ENCODE measurements around the gene WNT3. TPM values are rescaled to one million over a fixed set of nuclear protein-coding genes. Genes with fewer than 3 reads are reported as not detected.

Gene WNT3
- total RNA-seq, 1 donor, result 1.1 TPM

- TF ChIP-seq, protein P1, sequence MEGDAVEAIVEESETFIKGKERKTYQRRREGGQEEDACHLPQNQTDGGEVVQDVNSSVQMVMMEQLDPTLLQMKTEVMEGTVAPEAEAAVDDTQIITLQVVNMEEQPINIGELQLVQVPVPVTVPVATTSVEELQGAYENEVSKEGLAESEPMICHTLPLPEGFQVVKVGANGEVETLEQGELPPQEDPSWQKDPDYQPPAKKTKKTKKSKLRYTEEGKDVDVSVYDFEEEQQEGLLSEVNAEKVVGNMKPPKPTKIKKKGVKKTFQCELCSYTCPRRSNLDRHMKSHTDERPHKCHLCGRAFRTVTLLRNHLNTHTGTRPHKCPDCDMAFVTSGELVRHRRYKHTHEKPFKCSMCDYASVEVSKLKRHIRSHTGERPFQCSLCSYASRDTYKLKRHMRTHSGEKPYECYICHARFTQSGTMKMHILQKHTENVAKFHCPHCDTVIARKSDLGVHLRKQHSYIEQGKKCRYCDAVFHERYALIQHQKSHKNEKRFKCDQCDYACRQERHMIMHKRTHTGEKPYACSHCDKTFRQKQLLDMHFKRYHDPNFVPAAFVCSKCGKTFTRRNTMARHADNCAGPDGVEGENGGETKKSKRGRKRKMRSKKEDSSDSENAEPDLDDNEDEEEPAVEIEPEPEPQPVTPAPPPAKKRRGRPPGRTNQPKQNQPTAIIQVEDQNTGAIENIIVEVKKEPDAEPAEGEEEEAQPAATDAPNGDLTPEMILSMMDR (IDR thresholded peaks at IDR 0.05; ENCODE audit: extremely low read depth, low read depth, low read length), result no peak
- H3K4me2 ChIP-seq (ENCODE audit: insufficient read depth, low read length), result no peak overlapping the region
- H3K9me3 ChIP-seq (ENCODE audit: low read depth, low read length), result no peaks in the 10 kb centered on the region
- no peak overlapping the region for H3K27ac ChIP-seq (ENCODE audit: low read depth, low read length)
- DNase-seq (ENCODE audit: insufficient read length, low spot score, missing footprints), result no peak
- no peaks in the 10 kb centered on the region for H3K36me3 ChIP-seq (ENCODE audit: insufficient read depth, low read length)
- H3K79me2 ChIP-seq (ENCODE audit: insufficient read depth, low read length), result no peaks in the 10 kb centered on the region
- H2AFZ ChIP-seq (ENCODE audit: low read length), result no peak overlapping the region
- no peaks in the 10 kb centered on the region for H4K20me1 ChIP-seq (ENCODE audit: insufficient read depth, low read length)
- H3K4me1 ChIP-seq (ENCODE audit: insufficient read depth, low read length), result no peaks in the 10 kb centered on the region
- H3K4me3 ChIP-seq (ENCODE audit: insufficient read depth, low read length), result no peak overlapping the region
- H3K27me3 ChIP-seq (ENCODE audit: insufficient read depth, low read length), result peaks cover 16% of the 10 kb centered on the region
These were observed 40.3 kb downstream of the WNT3 start for GRCh38 chr17:46777943-46778915.

GRCh38 chr17:46776298-46777005, 42.0 kb downstream of the WNT3 start:
- no peak overlapping the region for H3K4me3 ChIP-seq (ENCODE audit: insufficient read depth, low read length)
- H3K27me3 ChIP-seq (ENCODE audit: insufficient read depth, low read length), result peaks cover 16% of the 10 kb centered on the region
- H2AFZ ChIP-seq (ENCODE audit: low read length), result no peak overlapping the region
- DNase-seq (ENCODE audit: insufficient read length, low spot score, missing footprints), result no peak
- H3K4me2 ChIP-seq (ENCODE audit: insufficient read depth, low read length), result no peak overlapping the region
- H3K9me3 ChIP-seq (ENCODE audit: low read depth, low read length), result no peaks in the 10 kb centered on the region
- no peaks in the 10 kb centered on the region for H3K4me1 ChIP-seq (ENCODE audit: insufficient read depth, low read length)
- no peaks in the 10 kb centered on the region for H3K79me2 ChIP-seq (ENCODE audit: insufficient read depth, low read length)
- no peak overlapping the region for H3K27ac ChIP-seq (ENCODE audit: low read depth, low read length)
- TF ChIP-seq, protein P1 (IDR thresholded peaks at IDR 0.05; ENCODE audit: extremely low read depth, low read depth, low read length), result no peak
- H4K20me1 ChIP-seq (ENCODE audit: insufficient read depth, low read length), result no peaks in the 10 kb centered on the region
- no peaks in the 10 kb centered on the region for H3K36me3 ChIP-seq (ENCODE audit: insufficient read depth, low read length)

DNA sequence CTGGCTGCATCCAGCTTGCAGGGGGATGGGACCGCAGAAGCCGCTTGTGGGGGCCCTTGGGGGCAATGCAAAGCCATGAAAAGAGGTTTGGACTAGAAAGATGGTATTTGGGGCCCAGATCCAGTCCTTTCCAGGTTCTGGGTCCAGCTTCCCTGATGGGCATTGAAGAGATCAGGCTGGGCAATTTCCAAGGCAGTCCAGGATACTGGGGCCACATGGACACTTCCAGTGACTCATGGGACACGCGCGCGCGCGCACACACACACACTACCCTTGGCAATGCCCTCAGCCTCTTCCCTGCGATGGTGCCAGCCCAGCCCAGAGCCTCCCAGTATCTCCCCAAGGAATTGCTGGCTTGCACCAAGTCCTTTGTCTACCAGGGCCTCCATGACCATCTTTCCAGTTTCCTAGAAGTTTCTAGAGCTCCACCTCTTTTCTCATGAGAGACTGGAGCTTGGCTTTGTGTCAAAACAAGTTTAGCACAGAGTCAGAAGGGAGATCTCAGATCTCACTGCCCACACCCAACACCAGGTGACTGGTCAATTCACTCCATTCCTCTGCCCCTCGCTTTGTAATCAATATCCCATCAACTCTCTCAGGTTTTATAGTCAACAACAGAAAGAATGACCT, 44.3 kb downstream of the WNT3 start:
- H3K4me1 ChIP-seq (ENCODE audit: insufficient read depth, low read length), result peaks cover 14% of the 10 kb centered on the region
- peaks cover 16% of the 10 kb centered on the region for H3K27me3 ChIP-seq (ENCODE audit: insufficient read depth, low read length)

More for the DNA sequence above, 44.3 kb downstream of the WNT3 start:
- Histone ChIP-seq H3K9me3 (ENCODE audit: low read depth, low read length) (no peaks in the 10 kb centered on the region), H3K4me2 (ENCODE audit: insufficient read depth, low read length) (no peak overlapping the region), H4K20me1 (ENCODE audit: insufficient read depth, low read length) (no peaks in the 10 kb centered on the region), H3K27ac (ENCODE audit: low read depth, low read length) (no peak overlapping the region), H2AFZ (ENCODE audit: low read length) (no peak overlapping the region), H3K79me2 (ENCODE audit: insufficient read depth, low read length) (no peaks in the 10 kb centered on the region), H3K4me3 (ENCODE audit: insufficient read depth, low read length) (no peak overlapping the region), H3K36me3 (ENCODE audit: insufficient read depth, low read length) (no peaks in the 10 kb centered on the region)
- TF ChIP-seq, protein P1 (IDR thresholded peaks at IDR 0.05; ENCODE audit: extremely low read depth, low read depth, low read length), result no peak
- DNase-seq (ENCODE audit: insufficient read length, low spot score, missing footprints), result peak; percentile 87

Data from osteoblast (primary cell).